AG04450 (cell line): ENCODE data around the gene PSKH1. TPM values are rescaled to one million over a fixed set of nuclear protein-coding genes. Genes with fewer than 3 reads are reported as not detected.
A peak's percentile ranks its signal among the peaks of the same experiment; 100 is the strongest.

Experiments
- CTCF ChIA-PET: fragments of 300-600, 350-600 bp; formaldehyde crosslinking; extraction: SDS; loops from one replicate; lab custom pipeline; 2022; ENCODE audit warnings: antibody characterized with exemption, inconsistent platforms; lab: Charles Lee
- POLR2A ChIA-PET: fragments of 350-600 bp; formaldehyde crosslinking; extraction: SDS; loops from one replicate; lab custom pipeline; 2021; ENCODE audit warnings: antibody characterized with exemption, inconsistent platforms; lab: Yijun Ruan, JAX
- DNase-seq: peaks from one replicate; pipeline ENCODE4 v3.0.0-alpha.2; 2011; ENCODE audit warnings: low read depth, low spot score
- H3K27ac ChIP-seq: one replicate; pipeline ENCODE4 v1.5.1; 2012; ENCODE audit warnings: low read depth, low read length, control low read depth
- H3K27me3 ChIP-seq: one replicate; pipeline ENCODE4 v1.6.0; 2012; ENCODE audit warnings: low read length; ENCODE audit not compliant: control insufficient read depth, insufficient read depth
- H3K4me3 ChIP-seq: 2 replicates; pipeline ENCODE4 v1.5.1; 2011; ENCODE audit warnings: mild to moderate bottlenecking, low read depth, low read length, control low read depth
- H3K9me3 ChIP-seq: 2 replicates; pipeline ENCODE4 v1.5.1; 2012; ENCODE audit warnings: low read length; ENCODE audit not compliant: control insufficient read depth, insufficient read depth
- polyA plus RNA-seq: library from polyadenylated mRNA; depleted of rRNA; stranded (reverse); fragments of >200 nt; gene quantifications from 2 replicates; pipeline ENCODE4 v1.2.3, GENCODE V29; 2011
- TF ChIP-seq, protein P1 (sequence below): IDR thresholded peaks from 2 replicates; pipeline ENCODE4 v1.5.1; 2011; ENCODE audit warnings: low read depth, low read length, control low read depth, inconsistent platforms

Gene PSKH1
- polyA plus RNA-seq, 1 experiment, result 18.2 TPM

- TF ChIP-seq, protein P1, sequence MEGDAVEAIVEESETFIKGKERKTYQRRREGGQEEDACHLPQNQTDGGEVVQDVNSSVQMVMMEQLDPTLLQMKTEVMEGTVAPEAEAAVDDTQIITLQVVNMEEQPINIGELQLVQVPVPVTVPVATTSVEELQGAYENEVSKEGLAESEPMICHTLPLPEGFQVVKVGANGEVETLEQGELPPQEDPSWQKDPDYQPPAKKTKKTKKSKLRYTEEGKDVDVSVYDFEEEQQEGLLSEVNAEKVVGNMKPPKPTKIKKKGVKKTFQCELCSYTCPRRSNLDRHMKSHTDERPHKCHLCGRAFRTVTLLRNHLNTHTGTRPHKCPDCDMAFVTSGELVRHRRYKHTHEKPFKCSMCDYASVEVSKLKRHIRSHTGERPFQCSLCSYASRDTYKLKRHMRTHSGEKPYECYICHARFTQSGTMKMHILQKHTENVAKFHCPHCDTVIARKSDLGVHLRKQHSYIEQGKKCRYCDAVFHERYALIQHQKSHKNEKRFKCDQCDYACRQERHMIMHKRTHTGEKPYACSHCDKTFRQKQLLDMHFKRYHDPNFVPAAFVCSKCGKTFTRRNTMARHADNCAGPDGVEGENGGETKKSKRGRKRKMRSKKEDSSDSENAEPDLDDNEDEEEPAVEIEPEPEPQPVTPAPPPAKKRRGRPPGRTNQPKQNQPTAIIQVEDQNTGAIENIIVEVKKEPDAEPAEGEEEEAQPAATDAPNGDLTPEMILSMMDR, result no peak
- peak; percentile 49 for DNase-seq
- POLR2A ChIA-PET, result interaction anchor here (0.8 to 1.4 kb wide), 4 partner anchors 19 to 63 kb away, joined by 3 read pairs; partner anchors contain the start of gene CENPT
- Histone ChIP-seq H3K4me3 (peak within 1 kb of the TSS; percentile 95), H3K27ac (peak within 1 kb of the TSS; percentile 57), H3K27me3 (no peaks in the 10 kb centered on the region), H3K9me3 (no peaks in the 10 kb centered on the region; the same call in 1 of the 2 replicates)
- CTCF ChIA-PET, result interaction anchor here (2.8 kb wide), 1 partner anchor 11 kb away, joined by 25 read pairs; the partner anchor contains the start of gene NRN1L
Observed at GRCh38 chr16:67872631-67873434, 20.2 kb upstream of the PSKH1 start, which contains the start of gene EDC4. Gene EDC4, plus strand, starts transcription at chr16:67873052. Its CDS starts 210 bp downstream, at chr16:67873262.

GRCh38 chr16:67873435-67874370, 19.4 kb upstream of the PSKH1 start:
- Histone ChIP-seq H3K4me3 (peak overlapping the region; percentile 95), H3K27me3 (no peaks in the 10 kb centered on the region), H3K9me3 (no peaks in the 10 kb centered on the region; the same call in 1 of the 2 replicates), H3K27ac (peak overlapping the region; percentile 39)
- no peak for DNase-seq
- TF ChIP-seq, protein P1, result no peak
- ChIA-PET CTCF (interaction anchor here (0.6 to 2.8 kb wide), 3 partner anchors 10 to 311 kb away, joined by 3 to 25 read pairs (median 5); partner anchors contain the start of genes CTCF and NRN1L), POLR2A (interaction anchor here (0.6 to 1.4 kb wide), 6 partner anchors 14 to 198 kb away, joined by 3 to 6 read pairs (median 3); partner anchors contain the start of gene CENPT)

- Histone ChIP-seq H3K27ac (no peak overlapping the region), H3K9me3 (no peaks in the 10 kb centered on the region; the same call in 1 of the 2 replicates), H3K27me3 (no peaks in the 10 kb centered on the region), H3K4me3 (peak overlapping the region; percentile 95)
- POLR2A ChIA-PET, result interaction anchor here (0.6 kb wide), 1 partner anchor 197 kb away, joined by 3 read pairs; no protein-coding TSS in a partner anchor
- TF ChIP-seq, protein P1, result no peak
- CTCF ChIA-PET, result interaction anchor here (0.6 to 2.8 kb wide), 3 partner anchors 9 to 312 kb away, joined by 3 to 25 read pairs (median 5); partner anchors contain the start of genes CTCF and NRN1L
- DNase-seq, result no peak
Observed at GRCh38 chr16:67874372-67874771, 18.7 kb upstream of the PSKH1 start.

DNA sequence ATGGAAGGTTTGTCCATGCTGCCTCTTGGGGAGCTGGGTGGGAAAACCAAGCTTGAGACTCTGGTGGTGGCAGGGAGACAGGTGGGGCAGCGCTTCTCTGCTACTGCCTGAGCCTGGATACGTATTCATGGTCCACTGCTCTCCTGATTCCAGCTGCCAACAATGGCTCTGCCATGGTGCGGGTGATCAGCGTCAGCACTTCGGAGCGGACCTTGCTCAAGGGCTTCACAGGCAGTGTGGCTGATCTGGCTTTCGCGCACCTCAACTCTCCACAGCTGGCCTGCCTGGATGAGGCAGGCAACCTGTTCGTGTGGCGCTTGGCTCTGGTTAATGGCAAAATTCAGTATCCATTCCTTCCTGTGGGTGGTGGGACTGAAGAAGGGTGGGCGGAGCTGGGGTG, 16.0 kb upstream of the PSKH1 start:
- ChIA-PET POLR2A (no interaction called here), CTCF (no interaction called here)
- no peaks in the 10 kb centered on the region for H3K27me3 ChIP-seq
- no peak overlapping the region for H3K27ac ChIP-seq
- no peak overlapping the region for H3K4me3 ChIP-seq
- DNase-seq, result no peak
- TF ChIP-seq, protein P1, result no peak
- H3K9me3 ChIP-seq, result no peaks in the 10 kb centered on the region; the same call in 1 of the 2 replicates
